Glomerular visceral epithelial cell (primary cell): Measurements from ENCODE around the gene UTF1.
"Not testable (repeated sequence)": the region's sequence is repeated elsewhere in the genome, so short reads cannot be mapped to it uniquely, and the experiment has no call there.

Source experiments
- DNase-seq: peaks from one replicate; pipeline ENCODE4 v3.0.0-alpha.2; 2016; ENCODE audit errors: extremely low spot score

Gene UTF1

GRCh38 chr10:133265052-133265451, 35.0 kb downstream of the UTF1 start:
- DNase-seq: not testable (repeated sequence)

DNA sequence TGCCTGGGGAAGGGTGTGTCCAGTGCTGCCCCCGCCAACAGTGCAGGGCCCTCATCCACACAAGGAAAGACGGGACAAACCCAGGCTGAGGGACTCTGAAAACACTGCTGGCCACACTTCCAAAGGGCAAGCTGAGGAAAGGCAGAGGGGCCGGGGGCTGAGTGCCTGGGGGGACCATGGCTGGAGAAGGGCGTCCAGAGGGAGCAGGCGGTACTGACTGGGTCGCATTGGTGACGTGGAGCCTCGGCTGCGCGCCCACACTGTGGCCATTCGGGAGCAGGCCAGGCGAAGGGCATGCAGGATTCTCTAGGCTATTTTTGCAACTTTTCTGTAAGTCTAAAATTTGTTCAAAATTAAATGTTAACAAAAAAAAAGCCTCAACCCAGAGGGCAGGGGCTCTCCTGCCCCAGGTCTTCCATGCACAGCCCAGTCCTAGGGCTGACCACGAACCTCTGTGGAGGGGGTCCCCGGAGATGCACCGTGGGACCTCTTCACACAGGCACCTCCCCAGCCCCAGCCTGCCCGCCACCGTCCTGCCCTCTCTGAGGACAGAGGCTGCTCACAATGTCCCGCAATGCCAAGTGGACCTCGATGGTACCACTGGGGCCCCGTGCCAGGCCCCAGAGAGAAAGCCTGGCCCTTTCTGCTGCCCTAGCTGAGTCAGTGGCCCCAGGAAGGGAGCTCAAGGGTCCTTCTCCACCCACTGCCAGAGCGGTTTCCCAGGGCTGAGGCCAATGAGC, 36.2 kb downstream of the UTF1 start:
- no peak for DNase-seq

DNA sequence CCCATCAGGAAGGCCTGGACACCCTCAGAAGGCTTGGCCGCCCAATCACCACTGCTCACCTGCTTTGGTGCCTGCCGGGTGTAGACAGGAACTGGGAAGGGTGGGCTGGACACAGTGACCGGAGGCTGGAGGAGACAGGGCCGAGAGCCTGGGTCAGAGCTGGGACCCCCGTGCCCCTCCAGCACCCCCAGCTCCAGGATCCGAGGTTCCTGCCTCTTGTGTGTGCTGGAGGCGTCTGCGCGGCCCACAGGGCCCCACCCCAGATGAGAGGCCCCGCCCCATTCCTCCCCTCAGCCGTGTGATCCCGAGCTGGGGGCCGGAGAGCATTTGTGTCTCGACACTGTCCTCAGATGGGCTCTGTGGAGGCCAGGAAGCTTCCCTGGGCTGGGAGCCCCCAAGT, 37.3 kb downstream of the UTF1 start:
- DNase-seq: no peak

GRCh38 chr10:133267829-133268228, 37.8 kb downstream of the UTF1 start:
- DNase-seq: no peak

DNA sequence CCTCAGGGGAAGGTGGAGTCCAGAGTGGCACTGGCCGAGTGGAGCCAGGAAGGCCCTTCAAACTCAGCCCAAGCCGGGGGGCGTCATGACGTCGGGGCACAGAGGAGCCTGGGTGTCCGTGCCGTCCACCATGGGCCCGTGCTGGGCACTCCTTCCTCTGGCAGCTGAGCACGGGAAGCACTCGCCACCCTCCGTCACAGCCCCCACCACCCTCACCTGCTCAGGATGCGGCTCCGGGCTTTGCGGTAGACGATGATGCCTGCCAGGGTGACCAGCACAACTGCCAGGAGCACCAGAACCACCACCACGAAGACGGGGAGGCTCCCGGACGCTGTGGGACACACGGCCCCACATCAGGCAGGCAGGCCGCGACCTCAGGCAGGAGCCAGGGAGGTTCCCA, 38.5 kb downstream of the UTF1 start:
- DNase-seq: no peak

- DNase-seq: no peak
These were observed 39.4 kb downstream of the UTF1 start for GRCh38 chr10:133269367-133269766.

DNA sequence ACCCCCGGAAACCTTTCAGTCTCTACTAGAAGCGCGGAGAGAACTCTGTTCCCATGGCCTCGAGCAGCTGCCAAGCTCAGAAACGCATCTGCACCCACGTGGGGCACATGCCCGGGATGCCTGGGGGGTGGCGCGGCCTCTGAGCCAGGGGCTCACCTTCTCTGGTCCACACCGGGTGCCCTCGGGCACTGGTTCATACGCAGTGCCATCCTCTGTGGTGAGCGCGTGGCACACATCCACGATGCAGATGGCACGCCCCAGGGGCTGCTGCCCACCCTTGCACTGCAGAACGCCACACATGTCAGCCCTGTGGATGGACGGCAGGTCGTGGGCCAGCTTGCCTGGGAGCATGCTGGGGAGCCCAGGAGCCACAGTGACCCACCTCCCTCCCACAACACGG, 40.2 kb downstream of the UTF1 start:
- no peak for DNase-seq

GRCh38 chr10:133270773-133271297, 40.8 kb downstream of the UTF1 start:
- DNase-seq: no peak

DNA sequence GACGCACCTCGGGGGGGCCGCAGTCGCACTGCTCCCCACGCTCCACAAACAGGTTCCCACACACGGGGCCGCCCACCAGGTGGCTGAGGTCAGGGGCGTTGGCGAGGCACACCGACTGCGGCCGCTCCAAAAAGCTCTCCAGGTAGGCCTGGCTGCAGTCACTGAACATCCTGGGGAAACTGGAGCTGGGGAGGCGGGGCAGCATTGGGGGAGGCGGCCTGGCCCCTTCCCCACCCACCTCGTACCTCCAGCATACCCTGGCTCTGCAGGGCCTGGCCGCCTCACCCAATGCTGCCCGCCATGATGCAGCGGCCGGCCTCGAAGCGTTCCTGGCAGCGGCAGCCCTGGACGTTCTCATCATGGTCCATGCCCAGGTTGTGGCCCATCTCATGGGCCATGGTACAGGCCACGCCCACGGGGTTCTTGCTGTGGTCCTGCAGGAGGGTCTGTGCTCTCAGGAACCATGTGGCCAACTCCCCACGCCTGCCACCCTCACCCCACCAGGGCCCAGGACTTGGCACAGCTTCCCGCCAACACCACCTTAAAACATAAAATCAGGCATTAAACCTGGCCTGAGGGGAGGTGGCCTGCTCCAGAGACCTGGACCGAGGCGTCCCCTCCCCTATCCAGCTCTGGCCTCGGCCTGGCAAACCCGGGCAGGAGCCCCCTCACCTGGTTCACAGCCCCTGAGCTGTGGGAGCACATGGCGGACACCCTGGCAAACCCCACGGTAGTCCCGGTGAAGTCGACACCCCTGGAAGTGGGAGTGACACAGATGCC, 41.7 kb downstream of the UTF1 start:
- no peak for DNase-seq

DNA sequence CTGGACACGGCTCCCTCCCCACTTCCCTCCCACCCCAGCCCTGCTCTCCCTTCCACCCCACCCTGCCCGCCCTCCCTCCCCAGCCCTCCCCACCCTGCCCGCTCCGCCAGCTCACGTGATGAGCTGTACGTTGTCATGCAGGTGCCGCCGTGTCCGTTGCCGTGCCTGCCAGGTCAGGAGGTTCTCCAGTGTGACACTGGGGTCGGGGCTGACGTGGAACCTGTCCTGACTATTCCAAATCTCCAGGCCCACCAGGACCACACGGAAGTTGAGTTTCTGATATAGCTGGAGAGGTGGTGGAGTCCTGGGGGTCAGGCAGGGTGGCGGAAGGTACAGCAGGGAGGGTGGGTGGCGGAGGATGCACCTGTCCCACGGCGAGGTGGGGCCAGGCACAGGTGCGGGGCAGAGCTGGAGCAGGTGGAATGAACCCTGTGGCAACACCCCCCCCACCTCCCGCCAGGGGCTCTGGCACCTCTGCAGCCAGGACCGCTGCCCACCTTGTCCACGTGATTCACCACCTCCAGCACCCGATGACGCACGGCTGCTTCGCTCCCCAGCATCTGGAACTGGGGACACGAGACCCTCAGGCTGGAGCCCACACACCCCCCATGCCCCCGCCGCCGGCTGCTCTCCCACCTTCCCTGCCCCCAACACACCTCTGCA, 42.4 kb downstream of the UTF1 start:
- no peak for DNase-seq

DNA sequence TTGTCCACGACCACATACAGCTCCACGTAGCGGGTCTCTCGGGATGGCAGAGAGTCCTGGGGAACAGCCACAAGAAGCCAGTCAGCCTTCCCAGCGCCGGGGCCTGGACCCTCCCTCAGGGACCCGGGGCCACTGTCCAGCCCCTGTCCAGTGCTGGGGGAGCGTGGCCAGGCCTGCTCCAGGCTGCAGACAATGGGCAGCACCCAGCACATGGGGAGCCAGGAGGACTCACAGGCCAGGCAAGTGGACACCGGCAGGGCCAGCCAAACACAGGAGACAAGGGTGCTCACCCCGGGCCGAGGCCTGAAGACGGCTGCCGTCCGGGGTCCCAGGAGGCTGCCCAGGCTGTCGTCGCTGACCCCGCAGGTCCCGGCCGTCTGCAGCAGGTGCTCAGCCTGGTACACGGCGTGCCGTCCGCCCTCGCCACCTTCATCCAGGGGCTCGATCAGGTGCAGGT, 43.0 kb downstream of the UTF1 start:
- no peak for DNase-seq

DNA sequence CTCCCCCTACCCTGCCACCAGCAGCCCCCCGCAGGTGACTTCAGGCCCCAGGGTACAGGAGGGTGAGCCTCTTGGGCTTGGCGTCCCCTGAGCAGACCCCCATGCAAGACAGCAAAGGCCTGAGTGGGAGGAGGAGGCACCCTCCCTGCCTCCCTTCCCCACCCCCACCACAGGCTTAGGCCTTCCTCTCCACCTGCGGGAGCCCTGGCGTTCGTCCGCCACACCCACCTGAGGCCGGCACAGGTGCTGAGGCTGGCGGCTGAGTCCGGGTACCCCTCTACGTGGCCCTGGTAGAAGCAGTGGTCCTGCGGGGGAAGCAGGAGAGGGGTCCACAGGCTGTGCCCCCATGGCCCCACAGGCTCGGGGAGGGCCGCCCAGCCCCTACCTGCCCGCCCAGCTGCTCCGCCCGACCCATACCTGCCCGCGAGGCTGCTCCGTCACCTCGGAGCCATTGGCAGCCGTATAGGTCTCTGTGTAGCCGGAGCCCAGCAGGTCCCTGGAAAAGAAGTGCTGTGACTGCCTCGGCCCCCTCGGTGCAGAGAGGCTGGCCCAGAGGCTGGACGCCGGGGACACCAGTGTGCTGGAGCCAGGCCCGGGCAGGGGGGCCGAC, 43.6 kb downstream of the UTF1 start:
- no peak for DNase-seq

- no peak for DNase-seq
These were observed 45.0 kb downstream of the UTF1 start for GRCh38 chr10:133274751-133275683.

DNA sequence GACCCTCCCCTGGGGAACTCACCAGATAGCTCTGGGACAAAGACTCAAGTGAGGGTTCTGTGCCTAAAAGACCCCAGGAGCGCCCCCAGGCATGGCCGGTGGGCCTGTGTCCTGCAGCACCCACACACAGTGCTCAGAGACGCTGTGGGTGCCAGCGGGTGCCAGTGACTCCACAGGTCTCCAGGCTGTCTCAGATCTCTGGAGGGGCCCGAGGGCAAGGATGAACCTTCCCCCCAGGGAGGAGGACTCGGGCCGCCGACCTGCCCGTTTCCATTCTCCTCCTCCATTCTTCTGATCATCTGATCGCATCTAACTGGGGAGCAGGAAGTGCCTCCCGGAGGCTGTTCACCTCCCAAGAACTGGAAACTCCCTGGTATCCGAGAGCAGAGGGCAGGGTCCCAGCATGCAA, 45.7 kb downstream of the UTF1 start:
- DNase-seq: no peak

DNA sequence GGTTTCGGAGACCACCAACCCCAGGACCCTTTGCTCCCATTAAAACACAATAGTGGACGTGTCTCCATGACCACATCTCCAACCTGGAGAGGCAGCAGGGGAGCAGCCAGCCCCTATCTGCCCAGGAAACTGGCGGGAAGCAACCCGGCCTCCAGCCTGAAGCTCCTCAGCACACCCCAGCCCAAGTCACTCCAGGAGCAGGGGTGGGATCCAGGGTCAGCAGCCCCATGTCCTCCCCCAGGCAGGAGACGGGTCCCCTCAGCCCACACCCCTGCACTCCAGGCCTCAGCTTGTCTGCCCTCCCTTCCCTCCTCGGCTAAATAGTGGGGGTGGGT, 46.0 kb downstream of the UTF1 start:
- DNase-seq: no peak

- no peak for DNase-seq
These were observed 46.6 kb downstream of the UTF1 start, which contains the start of gene ADAM8 for GRCh38 chr10:133276435-133277201. TSS of gene ADAM8 (minus strand) at chr10:133276868. CDS start at chr10:133276817, 51 bp downstream.

DNA sequence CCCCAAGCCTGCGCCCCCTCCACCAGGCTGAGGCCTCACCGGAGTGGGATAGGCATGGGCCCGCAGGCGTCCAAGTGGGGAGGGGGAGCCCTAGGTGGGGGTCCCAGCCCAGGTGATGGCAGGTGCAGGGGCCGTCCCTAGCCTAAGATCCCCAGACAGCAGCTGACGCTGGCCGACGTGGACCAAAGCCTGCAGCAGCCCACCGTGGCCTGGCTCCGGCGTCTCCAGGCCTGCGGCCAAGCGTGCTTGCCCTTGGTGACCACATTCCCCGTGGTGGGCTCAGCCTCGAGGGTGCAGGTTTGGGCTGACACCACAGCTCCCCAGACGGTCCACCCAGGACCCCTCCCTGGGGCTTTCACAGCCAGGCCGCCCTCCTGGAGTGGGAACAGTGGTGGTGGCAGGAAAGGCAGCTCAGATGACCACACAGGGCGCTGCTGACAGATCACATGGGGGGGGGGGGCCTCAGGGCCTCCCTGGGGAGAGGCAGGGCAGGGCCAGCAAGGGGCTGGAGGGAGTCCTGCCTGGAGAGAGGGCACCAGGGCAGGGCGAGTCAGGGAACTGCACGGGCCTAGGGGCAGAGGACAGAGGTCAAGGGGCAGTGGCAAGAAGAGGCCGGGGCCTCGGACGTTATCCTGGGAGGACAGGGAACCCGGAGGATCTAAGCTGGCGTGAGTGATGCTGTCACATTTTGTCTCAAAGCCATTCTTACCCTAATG, 47.4 kb downstream of the UTF1 start:
- DNase-seq: no peak

- DNase-seq: no peak
These were observed 48.1 kb downstream of the UTF1 start for GRCh38 chr10:133277993-133278576.
